Tongue (tissue), 2 donors: Measurements from ENCODE around the gene PTP4A2. TPM values are rescaled to one million over a fixed set of nuclear protein-coding genes. Genes with fewer than 3 reads are reported as not detected.
"Not testable (repeated sequence)": the region's sequence is repeated elsewhere in the genome, so short reads cannot be mapped to it uniquely, and the experiment has no call there.

Source experiments
- DNase-seq: peaks from one replicate; pipeline ENCODE4 v3.0.0-alpha.2; 2015
- total RNA-seq: library from RNA; depleted of rRNA; stranded (reverse); fragments of >200 nt; gene quantifications from one replicate; pipeline ENCODE4 v1.2.3, GENCODE V29; 2014

PTP4A2 gene
- total RNA-seq, 1 donor from 2014 or later: 254 TPM

- DNase-seq: no peak
Observed at GRCh38 chr1:31924839-31925238, 13.3 kb downstream of the PTP4A2 start.

- DNase-seq: no peak
Observed at GRCh38 chr1:31923901-31924535, 14.2 kb downstream of the PTP4A2 start.

GRCh38 chr1:31920956-31921355, 17.2 kb downstream of the PTP4A2 start:
- no peak for DNase-seq

- DNase-seq: no peak
Observed at GRCh38 chr1:31919591-31919990, 18.6 kb downstream of the PTP4A2 start.

GRCh38 chr1:31915438-31915837, 22.7 kb downstream of the PTP4A2 start:
- no peak for DNase-seq

GRCh38 chr1:31913968-31914367, 24.2 kb downstream of the PTP4A2 start:
- DNase-seq: no peak

GRCh38 chr1:31912839-31913239, 25.3 kb downstream of the PTP4A2 start:
- DNase-seq: no peak

- DNase-seq: no peak
Observed at GRCh38 chr1:31911994-31912780, 26.0 kb downstream of the PTP4A2 start.

- DNase-seq: no peak
Observed at GRCh38 chr1:31910933-31911332, 27.2 kb downstream of the PTP4A2 start.

GRCh38 chr1:31909691-31910090, 28.5 kb downstream of the PTP4A2 start:
- no peak for DNase-seq

- DNase-seq: no peak
Observed at GRCh38 chr1:31906557-31906956, 31.6 kb downstream of the PTP4A2 start.

GRCh38 chr1:31905681-31906080, 32.5 kb downstream of the PTP4A2 start:
- no peak for DNase-seq

GRCh38 chr1:31905093-31905509, 33.1 kb downstream of the PTP4A2 start:
- no peak for DNase-seq

GRCh38 chr1:31904339-31905092, 33.7 kb downstream of the PTP4A2 start:
- no peak for DNase-seq

GRCh38 chr1:31902510-31902860, 35.7 kb downstream of the PTP4A2 start:
- no peak for DNase-seq

- DNase-seq: no peak
Observed at GRCh38 chr1:31901838-31902509, 36.2 kb downstream of the PTP4A2 start.

GRCh38 chr1:31900790-31901189, 37.4 kb downstream of the PTP4A2 start:
- no peak for DNase-seq

GRCh38 chr1:31897526-31898100, 40.6 kb downstream of the PTP4A2 start:
- DNase-seq: no peak

- not testable (repeated sequence) for DNase-seq
Observed at GRCh38 chr1:31895474-31896198, 42.5 kb downstream of the PTP4A2 start.

GRCh38 chr1:31891280-31891679, 46.9 kb downstream of the PTP4A2 start:
- DNase-seq: no peak

GRCh38 chr1:31888291-31888690, 49.9 kb downstream of the PTP4A2 start:
- DNase-seq: peak; percentile 29

- no peak for DNase-seq
Observed at GRCh38 chr1:31886866-31887265, 51.3 kb downstream of the PTP4A2 start.
